ENCODE measurements around the gene PTPRE.
A peak's percentile ranks its signal among the peaks of the same experiment; 100 is the strongest.
"Not testable (repeated sequence)": the region's sequence is repeated elsewhere in the genome, so short reads cannot be mapped to it uniquely, and the experiment has no call there.

Gene PTPRE

GRCh38 chr10:128092454-128092853 is 185.6 kb downstream of the PTPRE start:
- Histone ChIP-seq H3K27me3 (ENCODE audit: insufficient read depth, low read length, poor library complexity, severe bottlenecking) (no peaks in the 10 kb centered on the region), H2AFZ (ENCODE audit: low read length) (no peak overlapping the region), H3K79me2 (ENCODE audit: insufficient read depth, low read length) (peaks cover 10% of the 10 kb centered on the region; the same call in 1 of the 2 replicates), H3K4me3 (ENCODE audit: low read length, poor library complexity, severe bottlenecking) (no peak overlapping the region), H3K9me3 (ENCODE audit: insufficient read depth, low read depth, low read length) (no peaks in the 10 kb centered on the region), H3K9ac (ENCODE audit: low read depth, low read length, poor library complexity, severe bottlenecking) (no peak overlapping the region), H3K4me2 (ENCODE audit: low read depth, low read length, poor library complexity, severe bottlenecking) (no peak overlapping the region), H3K9me2 (replicated peaks; ENCODE audit: low read depth, low read length) (no peaks in the 10 kb centered on the region), H4K20me1 (ENCODE audit: insufficient read depth, low read length, poor library complexity, severe bottlenecking) (peaks cover 7% of the 10 kb centered on the region), H3F3A (ENCODE audit: low read depth) (no peaks in the 10 kb centered on the region), H3K36me3 (ENCODE audit: insufficient read depth, low read length) (peaks cover 8% of the 10 kb centered on the region; the same call in 1 of the 2 replicates), H3K4me1 (ENCODE audit: insufficient read depth, low read length, poor library complexity, severe bottlenecking) (peaks cover 26% of the 10 kb centered on the region)
- TF ChIP-seq EZH2phosphoT487 (IDR thresholded peaks at IDR 0.05; ENCODE audit: borderline replicate concordance): no peak
- TF ChIP-seq, protein P1, sequence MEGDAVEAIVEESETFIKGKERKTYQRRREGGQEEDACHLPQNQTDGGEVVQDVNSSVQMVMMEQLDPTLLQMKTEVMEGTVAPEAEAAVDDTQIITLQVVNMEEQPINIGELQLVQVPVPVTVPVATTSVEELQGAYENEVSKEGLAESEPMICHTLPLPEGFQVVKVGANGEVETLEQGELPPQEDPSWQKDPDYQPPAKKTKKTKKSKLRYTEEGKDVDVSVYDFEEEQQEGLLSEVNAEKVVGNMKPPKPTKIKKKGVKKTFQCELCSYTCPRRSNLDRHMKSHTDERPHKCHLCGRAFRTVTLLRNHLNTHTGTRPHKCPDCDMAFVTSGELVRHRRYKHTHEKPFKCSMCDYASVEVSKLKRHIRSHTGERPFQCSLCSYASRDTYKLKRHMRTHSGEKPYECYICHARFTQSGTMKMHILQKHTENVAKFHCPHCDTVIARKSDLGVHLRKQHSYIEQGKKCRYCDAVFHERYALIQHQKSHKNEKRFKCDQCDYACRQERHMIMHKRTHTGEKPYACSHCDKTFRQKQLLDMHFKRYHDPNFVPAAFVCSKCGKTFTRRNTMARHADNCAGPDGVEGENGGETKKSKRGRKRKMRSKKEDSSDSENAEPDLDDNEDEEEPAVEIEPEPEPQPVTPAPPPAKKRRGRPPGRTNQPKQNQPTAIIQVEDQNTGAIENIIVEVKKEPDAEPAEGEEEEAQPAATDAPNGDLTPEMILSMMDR (conservative IDR thresholded peaks at IDR 0.05; ENCODE audit: low read length): no peak

DNA sequence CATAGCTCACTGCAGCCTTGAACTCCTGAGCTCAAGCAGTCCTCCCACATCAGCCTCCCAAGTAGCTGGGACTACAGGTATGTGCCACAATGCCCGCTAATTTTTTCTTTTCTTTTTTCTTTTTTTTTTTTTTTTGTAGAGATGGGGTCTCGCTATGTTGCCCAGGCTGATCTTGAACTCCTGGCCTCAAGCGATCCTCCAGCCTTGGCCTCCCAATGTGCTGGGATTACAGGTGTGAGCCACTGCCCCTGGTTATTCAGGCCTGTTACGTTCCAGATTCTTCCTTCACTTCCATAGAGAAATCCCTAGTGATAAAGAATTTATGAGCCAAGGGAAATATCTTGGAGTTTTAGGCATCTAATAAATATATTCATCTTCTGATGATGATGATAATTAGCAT is 187.7 kb downstream of the PTPRE start:
- not testable (repeated sequence) for H3K9me2 ChIP-seq (replicated peaks; ENCODE audit: low read depth, low read length); H2AFZ ChIP-seq (ENCODE audit: low read length); H4K20me1 ChIP-seq (ENCODE audit: insufficient read depth, low read length, poor library complexity, severe bottlenecking); H3K4me2 ChIP-seq (ENCODE audit: low read depth, low read length, poor library complexity, severe bottlenecking); H3K9me3 ChIP-seq (ENCODE audit: insufficient read depth, low read depth, low read length); H3K4me3 ChIP-seq (ENCODE audit: low read length, poor library complexity, severe bottlenecking); H3K27me3 ChIP-seq (ENCODE audit: insufficient read depth, low read length, poor library complexity, severe bottlenecking); H3K9ac ChIP-seq (ENCODE audit: low read depth, low read length, poor library complexity, severe bottlenecking); H3F3A ChIP-seq (ENCODE audit: low read depth)
- H3K79me2 ChIP-seq (ENCODE audit: insufficient read depth, low read length): peaks cover 31% of the 10 kb centered on the region; the same call in 1 of the 2 replicates
- H3K36me3 ChIP-seq (ENCODE audit: insufficient read depth, low read length): peaks cover 30% of the 10 kb centered on the region; the same call in 1 of the 2 replicates
- peaks cover 26% of the 10 kb centered on the region for H3K4me1 ChIP-seq (ENCODE audit: insufficient read depth, low read length, poor library complexity, severe bottlenecking)

- Histone ChIP-seq H3K27me3 (ENCODE audit: insufficient read depth, low read length, poor library complexity, severe bottlenecking) (no peaks in the 10 kb centered on the region), H2AFZ (ENCODE audit: low read length) (no peak overlapping the region), H3K9me2 (replicated peaks; ENCODE audit: low read depth, low read length) (no peaks in the 10 kb centered on the region), H3F3A (ENCODE audit: low read depth) (no peaks in the 10 kb centered on the region), H3K4me2 (ENCODE audit: low read depth, low read length, poor library complexity, severe bottlenecking) (peak overlapping the region; percentile 74), H3K79me2 (ENCODE audit: insufficient read depth, low read length) (peaks cover 36% of the 10 kb centered on the region; the same call in 1 of the 2 replicates), H3K9ac (ENCODE audit: low read depth, low read length, poor library complexity, severe bottlenecking) (no peak overlapping the region), H4K20me1 (ENCODE audit: insufficient read depth, low read length, poor library complexity, severe bottlenecking) (peaks cover 7% of the 10 kb centered on the region), H3K4me1 (ENCODE audit: insufficient read depth, low read length, poor library complexity, severe bottlenecking) (peaks cover 26% of the 10 kb centered on the region), H3K9me3 (ENCODE audit: insufficient read depth, low read depth, low read length) (no peaks in the 10 kb centered on the region), H3K36me3 (ENCODE audit: insufficient read depth, low read length) (peaks cover 36% of the 10 kb centered on the region; the same call in 1 of the 2 replicates), H3K4me3 (ENCODE audit: low read length, poor library complexity, severe bottlenecking) (peak overlapping the region; percentile 54)
- TF ChIP-seq, protein P1 (conservative IDR thresholded peaks at IDR 0.05; ENCODE audit: low read length): no peak
- TF ChIP-seq EZH2phosphoT487 (IDR thresholded peaks at IDR 0.05; ENCODE audit: borderline replicate concordance): no peak
Measured at GRCh38 chr10:128095027-128095752, 188.3 kb downstream of the PTPRE start.

Data from Loucy (cell line).